ACHN (cell line): ENCODE data around the gene TP53BP2.

Experiments
- DNase-seq: peaks from one replicate; pipeline ENCODE4 v3.0.0-alpha.2; 2015
- in situ Hi-C: cut with HindIII; loops from 2 replicates; pipeline ENCODE4 v1.10.0; 2017; ENCODE audit warnings: low sequenced_read_pairs, low pct_ligation_motif_present, low pct_unique_long_range_greater_than_20kb

TP53BP2 gene

DNA sequence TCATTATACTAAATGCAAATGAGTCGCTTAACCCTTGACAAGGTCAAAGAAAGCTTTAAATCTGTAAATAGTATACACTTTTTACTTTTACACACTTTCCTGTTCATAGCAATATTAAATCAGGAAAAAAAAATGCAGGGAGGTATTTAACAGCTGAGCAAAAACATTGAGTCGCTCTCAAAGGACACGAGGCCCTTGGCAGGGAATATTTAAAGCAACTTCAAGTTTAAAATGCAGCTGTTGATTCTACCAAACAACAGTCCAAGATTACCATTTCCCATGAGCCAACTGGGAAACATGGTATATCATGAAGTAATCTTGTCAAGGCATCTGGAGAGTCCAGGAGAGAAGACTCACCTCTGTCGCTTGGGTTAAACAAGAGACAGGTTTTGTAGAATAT is 70.7 kb downstream of the TP53BP2 start:
- no peak for DNase-seq
- in situ Hi-C loops = no loop called here

DNA sequence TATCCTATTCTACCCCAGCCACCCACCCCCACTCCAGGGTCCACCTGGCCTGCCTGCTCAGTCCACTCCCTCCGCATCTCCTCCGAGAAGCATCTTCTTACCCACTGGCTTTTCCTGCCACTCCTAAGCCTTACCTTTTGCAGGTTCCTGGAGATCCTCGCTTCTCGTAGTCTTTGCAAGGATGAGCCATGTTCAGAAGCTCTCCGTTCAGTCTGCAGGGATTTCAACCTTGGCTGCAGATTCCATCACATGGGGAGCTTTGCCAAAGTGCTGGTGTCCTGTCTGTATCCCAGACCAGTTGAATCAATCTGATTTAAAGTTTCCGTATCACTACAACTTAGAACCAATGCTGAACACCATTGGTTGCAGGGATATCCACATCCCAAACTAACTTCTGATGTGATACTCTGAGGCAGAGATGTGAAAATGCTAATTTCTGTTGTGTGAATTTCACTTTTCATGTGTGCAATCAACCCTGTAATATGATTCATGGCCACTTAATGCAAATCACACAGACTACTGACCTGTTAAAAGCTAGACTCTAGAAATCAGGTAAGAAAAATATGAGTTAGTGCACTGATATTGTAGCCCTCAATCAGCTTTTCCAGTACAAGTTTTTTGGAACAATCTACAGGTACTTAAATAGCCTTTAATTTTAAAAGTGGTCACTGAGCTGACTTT is 71.5 kb downstream of the TP53BP2 start:
- DNase-seq = peak; percentile 24
- in situ Hi-C loops = no loop called here

DNA sequence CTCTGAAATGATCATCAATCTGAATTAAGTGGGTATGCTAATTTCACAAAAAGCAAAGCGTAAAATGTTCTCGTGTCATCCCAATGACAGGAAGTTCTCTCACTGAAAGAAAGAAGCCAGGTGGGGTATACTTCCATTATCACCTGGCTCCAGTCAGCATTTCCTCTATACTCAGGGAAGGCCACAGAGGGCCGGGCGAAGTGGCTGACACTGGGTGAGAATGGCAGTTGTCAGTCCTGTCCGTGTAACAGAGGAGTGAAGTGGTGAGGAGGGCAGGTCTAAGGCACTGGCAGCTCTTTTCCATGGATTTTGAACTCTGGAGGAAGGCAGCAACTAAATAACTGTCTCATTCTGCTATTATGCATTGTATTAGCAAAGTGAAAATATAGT is 73.0 kb downstream of the TP53BP2 start:
- DNase-seq = no peak
- in situ Hi-C loops = no loop called here

DNA sequence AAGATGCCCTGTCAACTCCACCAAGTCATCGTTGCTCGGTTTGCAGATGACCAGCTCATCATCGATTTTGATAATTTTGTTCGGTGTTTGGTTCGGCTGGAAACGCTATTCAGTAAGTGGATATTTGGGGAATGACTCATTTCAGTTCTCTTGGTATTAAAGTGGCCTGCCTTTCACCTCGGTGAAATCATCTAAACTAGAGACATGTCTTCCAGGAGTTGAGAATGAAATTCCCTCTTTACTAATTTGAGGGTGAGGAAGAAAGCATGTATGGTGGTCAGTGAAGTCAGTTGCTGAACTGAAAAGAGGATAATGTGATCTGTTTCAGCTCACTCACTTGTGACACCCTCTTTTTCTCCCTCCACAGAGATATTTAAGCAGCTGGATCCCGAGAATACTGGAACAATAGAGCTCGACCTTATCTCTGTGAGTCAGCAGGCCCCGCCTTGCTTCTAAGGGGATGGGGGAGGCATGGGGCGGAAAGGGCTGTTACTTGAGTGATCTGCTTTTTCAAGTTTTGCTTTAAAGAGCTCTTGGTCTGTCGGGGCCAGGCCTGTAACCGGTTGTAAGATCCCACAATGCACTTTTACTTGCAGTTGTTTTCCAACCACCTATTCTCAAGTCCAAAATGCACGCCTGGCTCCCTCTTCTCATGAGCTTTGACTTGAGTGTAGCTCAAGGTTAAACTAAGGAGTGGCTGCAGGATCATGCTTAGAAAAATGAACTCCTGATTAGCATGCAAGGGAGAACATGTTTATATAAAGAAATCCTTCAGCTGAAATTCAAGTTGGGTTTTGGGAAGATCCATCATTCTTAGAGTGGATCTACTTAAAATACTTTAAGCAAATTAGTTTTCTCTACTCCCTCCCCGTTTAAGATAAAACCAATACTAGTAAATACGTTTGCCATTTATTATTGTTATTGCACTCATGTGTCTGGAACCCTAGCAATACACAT is 73.7 kb downstream of the TP53BP2 start:
- peak; percentile 87 for DNase-seq

DNA sequence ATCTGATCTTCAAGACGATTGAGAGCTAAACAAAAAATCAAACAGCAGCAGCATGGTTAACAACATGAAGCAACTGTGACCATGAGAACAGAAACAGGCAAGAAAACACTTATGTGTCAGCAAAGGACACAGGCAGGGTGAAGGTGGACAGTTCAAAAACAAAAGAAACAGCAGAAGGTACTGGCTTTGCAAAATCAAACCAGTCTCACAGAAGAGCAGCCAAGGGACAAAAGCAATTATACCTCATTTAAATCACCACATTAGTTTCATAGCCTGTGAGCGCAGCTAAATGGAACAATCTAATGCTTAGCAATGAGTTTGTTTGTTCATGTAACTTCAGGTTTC is 74.3 kb downstream of the TP53BP2 start:
- no peak for DNase-seq
- in situ Hi-C loops = no loop called here

More for the DNA sequence above, 73.7 kb downstream of the TP53BP2 start:
- in situ Hi-C loops = no loop called here

DNA sequence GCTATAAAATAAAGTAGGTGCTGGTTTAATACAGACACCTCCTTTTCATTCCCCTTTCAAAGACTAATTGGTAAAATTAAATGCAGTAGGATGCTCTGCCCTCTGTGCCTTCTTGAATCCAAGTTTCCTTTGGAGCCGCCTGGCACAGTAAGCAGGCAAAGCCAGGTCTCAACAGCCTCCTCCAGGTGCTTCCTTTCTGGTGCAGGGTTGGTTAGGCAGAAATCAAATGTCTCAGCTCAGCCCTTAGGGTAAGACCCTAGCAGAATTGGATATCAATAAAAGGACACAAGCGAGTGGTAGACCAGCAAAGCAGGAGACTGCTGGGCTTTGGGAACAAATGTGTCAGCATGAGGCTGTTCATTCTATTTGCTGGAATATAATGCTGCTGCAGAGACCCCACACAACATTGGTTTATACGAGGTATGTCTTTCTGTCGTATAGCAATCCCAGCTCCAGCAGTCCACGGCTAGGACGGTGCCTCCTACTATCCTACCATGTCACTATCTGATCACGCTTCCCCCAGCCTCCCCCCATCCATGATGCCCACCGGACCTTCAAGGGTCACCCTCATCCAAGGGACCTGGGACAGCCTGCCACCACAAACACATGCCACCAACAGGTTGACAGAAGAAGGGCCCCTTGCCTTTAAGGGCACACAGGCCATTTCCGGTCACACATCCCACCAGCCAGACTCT is 75.0 kb downstream of the TP53BP2 start:
- no peak for DNase-seq
- in situ Hi-C loops = no loop called here

DNA sequence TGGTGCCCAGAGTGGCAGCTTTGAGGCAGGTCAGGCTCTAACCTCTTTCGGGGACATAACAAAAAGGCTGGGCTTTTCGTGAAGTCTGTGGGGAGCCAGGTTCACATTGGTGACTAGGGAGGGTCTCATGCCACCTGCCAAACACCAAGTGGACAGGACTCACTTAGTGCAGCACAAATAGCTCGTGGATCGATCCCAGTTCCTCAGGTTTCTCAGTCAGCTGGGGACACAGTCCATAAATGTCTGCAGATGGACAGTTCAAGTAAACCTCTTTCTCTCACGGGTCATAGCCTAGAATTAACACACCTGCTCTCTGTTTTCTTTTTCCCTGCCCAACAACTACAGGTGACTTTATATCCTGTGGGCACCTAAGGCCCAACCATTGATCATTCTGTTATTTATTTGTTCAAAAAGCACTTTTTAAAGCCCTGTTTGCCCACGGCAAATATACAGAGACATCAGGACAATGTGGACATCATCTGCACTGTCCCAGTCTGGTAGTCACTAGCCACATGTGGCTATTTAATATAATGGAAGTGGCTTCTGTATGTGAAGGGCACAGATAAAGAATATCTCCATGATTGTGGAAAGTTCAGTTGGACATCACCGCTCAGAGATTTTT is 79.9 kb downstream of the TP53BP2 start:
- in situ Hi-C loops = no loop called here
- DNase-seq = no peak

DNA sequence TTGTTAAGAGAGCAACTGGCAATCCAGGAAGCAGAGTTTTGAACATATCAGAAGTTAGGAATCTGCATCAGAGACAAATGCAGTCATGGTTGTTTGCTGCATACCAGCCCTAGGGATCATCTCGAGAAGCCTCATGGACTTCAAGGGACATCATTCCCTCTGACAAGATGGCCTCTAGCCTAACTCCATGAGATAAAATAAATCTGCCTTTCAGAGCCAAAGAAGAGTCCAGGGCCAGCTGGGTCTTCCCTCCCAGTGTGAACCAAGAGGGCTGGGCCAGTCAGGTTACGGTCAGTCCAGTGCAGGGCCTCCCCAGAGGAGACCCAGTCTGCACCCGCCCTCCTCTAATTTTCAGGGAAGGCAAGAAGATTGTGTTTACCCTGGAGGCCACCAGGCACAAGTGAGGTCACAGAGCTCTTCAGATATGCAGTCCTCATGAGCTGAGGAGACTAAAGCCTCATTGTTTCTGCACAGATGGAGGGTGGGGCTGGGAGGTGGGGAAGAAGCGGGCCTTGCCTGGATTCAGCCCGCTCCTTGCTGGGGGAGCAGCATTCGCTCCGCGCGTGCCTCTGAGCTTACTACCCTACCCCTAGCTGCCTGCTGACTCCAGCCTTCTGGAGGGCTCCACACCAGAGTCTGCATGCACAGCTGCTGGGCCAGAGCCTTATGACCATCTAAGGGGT is 80.6 kb downstream of the TP53BP2 start:
- in situ Hi-C loops = no loop called here
- DNase-seq = no peak

DNA sequence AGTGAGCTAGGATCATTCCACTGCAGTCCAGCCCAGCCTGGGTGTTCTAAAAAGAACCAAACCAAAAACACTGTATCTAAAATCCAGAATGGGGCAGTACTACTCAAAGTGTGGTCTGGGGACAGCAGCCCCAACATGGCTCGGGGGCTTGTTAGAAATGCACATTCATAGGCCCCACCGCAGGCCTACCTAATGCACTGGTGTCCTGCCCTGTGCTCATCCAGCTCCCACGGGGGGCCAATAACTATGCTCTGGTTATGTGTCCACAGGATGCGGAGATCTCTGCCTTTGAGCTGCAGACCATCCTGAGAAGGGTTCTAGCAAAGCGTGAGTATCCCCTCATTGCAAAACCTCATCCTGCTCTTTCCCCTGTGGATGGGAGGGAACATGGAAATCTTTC is 81.9 kb downstream of the TP53BP2 start:
- in situ Hi-C loops = no loop called here
- DNase-seq = no peak

DNA sequence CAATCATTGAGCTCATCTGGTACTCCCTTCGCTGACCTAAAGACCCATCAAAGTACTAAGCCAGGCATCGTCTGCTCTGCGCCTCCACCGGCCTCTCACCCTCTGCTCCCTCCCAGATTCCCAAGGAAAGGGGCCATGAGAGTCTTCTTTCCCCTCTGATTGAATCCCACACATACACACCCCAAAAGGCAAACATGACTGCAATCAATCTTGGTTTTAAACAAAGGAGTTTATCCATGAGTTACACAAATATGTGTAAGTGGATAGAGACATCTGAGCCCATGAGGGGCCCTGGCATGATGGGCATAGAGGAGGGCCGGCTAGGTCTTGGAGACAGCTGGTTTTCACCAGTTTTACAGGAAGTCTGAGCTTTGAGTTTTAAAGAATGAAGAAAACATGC is 82.5 kb downstream of the TP53BP2 start:
- no peak for DNase-seq
- in situ Hi-C loops = no loop called here

DNA sequence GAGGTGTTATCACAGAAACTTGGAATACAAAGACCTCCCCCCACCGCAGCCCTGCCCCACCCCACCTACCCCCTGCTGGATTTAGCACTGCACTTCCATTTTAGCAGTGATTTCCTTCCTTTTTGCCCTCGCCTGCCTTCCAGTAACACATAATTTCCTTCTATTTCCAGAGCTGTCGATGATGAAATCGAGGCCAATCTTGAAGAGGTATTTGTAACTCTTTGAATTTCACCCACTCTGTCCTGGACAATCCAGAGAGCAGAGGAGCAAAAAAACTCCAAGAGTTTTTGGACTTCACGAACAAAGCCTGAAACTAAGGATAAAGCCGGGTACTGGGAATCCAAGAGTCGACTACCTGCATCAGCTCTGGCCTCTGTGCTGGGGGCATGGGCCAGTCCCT is 84.3 kb downstream of the TP53BP2 start:
- DNase-seq = no peak
- in situ Hi-C loops = no loop called here

DNA sequence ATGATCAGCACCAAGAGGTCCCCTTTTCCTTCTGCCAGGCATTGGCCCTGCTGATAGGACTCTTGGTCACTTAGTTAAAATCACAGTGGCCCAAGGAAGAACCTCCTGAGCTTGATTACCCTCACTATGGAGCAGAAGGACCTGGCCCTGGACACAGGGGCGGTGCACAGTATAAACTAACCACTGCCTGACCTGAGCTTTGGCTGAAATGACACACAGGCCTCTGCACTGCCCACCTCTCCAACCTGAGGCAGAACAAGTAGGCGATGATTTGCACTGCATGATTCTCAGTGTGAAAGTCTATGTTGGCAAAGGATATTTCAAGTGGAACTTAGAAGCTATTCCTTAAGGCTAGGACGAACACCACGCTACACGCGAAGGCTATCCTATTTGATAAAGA is 84.9 kb downstream of the TP53BP2 start:
- DNase-seq = no peak
- in situ Hi-C loops = no loop called here

DNA sequence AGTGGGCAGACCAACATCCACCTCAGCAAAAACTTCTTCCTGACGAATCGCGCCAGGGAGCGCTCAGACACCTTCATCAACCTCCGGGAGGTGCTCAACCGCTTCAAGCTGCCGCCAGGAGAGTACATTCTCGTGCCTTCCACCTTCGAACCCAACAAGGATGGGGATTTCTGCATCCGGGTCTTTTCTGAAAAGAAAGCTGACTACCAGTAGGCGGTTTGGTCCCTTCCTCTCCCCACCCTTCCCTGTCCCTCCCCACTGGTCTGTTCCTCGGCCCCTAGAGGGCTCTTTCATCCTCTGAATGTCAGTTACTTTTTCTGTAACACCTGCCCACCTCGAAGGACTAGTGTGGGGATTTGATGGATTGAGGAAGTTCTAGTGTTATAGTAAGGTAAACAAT is 86.5 kb downstream of the TP53BP2 start:
- in situ Hi-C loops = no loop called here
- no peak for DNase-seq

DNA sequence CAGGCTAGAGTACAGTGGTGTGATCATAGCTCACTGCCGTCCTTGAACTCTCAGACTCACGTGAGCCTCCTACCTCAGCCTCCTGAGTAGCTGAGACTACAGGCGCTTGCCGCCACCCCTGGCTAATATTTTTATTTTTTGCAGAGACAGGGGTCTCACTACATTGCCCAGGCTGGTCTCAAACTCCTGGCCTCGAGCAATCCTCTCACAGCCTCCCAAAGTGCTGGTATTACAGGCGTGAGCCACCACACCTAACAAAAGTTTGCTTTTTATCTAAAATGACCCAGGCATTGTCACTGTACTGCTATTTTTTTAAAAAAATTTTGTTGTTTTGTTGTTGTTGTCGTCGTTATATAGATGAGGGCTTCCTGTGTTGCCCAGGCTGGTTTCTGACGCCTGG is 87.0 kb downstream of the TP53BP2 start:
- in situ Hi-C loops = no loop called here
- no peak for DNase-seq

DNA sequence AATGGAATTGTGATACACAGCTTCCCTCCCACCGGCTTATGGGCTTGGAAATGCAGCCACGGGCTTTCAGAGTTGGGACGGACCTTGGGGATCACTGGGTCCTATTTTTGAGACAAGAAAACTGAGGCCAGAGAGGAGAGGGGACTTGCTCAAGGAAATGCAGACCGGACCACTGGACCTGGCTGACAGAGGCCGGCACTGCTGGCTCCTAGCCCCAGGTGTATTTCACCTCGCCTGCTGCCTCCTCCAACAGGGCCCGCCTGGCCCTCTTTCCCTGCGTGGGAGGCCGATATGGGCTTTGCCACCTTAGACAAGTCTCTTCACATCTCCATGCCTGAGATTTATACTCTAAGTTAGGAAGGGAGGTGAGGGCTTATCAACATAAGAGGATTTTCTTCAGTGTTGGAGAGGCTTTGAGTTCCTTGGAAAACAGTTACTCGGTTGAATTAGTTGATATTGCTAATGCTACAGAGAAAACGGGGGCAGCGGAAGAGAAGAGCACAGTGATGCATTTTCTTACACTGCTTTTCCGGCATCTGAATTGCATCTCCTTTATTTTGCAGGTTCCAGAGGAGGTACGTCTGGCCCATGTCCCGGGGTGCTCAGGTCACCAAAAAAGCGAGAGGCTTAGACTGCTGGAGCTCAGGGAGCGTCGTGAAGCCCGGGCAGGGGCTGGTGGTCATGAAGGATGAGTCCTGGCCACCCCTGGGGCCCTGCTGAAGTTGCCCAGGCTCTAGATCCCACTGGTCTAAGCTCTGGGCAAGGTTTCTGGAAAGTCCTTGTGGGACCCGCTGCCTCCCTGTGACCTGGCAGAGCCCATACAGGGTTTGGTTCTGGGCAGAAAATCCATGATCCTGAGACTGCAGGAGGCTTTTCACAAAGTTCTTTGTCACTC is 88.7 kb downstream of the TP53BP2 start:
- in situ Hi-C loops = no loop called here
- DNase-seq = no peak

DNA sequence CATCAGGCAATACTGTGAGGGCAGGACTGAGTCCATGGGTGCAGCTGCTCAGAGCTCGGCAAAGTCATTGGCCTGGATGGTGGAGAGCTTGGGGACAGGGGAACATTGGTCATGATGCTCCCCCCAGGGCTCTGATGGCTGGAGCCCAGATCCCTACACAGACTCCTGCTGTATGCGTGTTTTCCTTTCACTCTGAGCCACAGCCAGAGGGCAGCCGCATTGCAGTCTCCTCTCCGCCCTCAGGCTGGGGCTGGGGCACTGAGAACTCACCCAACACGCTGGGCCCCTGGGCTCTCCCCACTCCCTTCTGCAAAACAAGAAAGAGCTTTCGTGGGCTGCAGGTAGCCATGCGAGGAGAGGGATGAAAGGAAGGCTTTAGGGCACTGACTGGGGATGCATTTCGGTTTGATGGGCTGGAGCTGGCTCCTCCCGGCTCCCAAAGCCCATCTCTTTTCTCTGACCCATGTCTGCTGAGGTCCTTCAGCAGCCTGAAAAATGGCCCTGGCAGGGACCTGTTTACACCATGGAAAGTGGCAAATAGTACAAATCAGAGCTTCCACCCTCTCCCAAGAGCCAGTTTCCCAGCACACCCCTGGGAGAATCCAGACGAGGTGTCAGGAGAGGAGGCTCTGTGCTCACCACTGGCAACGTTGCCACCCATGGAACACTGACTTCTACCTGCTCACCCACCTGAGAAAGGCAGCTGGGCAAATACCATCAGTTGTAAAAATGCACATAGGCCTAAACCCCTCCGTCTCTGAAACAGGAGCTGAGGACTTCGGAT is 89.6 kb downstream of the TP53BP2 start:
- in situ Hi-C loops = no loop called here
- no peak for DNase-seq

DNA sequence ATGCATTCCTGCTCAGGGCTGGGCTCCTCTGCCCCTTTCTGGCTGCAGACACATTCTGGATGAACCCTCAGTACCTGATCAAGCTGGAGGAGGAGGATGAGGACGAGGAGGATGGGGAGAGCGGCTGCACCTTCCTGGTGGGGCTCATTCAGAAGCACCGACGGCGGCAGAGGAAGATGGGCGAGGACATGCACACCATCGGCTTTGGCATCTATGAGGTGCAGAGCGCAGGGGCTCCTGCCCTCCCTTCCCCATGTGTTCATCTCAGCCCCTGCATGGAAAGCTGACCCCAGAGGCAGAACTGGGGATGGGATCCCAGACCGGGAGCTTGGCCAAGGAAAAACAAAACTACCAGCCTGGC is 90.3 kb downstream of the TP53BP2 start:
- no peak for DNase-seq
- in situ Hi-C loops = no loop called here
